ENCODE results near the gene GIGYF2.
"Not testable (repeated sequence)": the region's sequence is repeated elsewhere in the genome, so short reads cannot be mapped to it uniquely, and the experiment has no call there.

- not testable (repeated sequence) for TF ChIP-seq POLR2A (IDR thresholded peaks at IDR 0.05; ENCODE audit: extremely low read depth, insufficient read length); CTCF (IDR thresholded peaks at IDR 0.05; ENCODE audit: low read depth, low read length)
Observed at GRCh38 chr2:232720056-232720455, 22.9 kb downstream of the GIGYF2 start.

All from NB4 (cell line).